Smooth muscle cell (in vitro differentiated cells): ENCODE data around the gene MRPS2. TPM values are rescaled to one million over a fixed set of nuclear protein-coding genes. Genes with fewer than 3 reads are reported as not detected.

Experiments used
- DNase-seq: peaks from one replicate; lab custom pipeline; 2025; ENCODE audit not compliant: unreplicated experiment; lab: John Stamatoyannopoulos, UW
- H2AFZ ChIP-seq: fragments of 200-600 bp; sonication (generic); 2 replicates; pipeline ENCODE4 v1.6.0; 2016; ENCODE audit warnings: antibody characterized with exemption, low read depth, mild to moderate bottlenecking
- H3F3A ChIP-seq: fragments of 200-600 bp; sonication (generic); 2 replicates; pipeline ENCODE4 v1.6.0; 2017; ENCODE audit warnings: antibody characterized with exemption, low read depth
- H3K27ac ChIP-seq: fragments of 200-600 bp; sonication (generic); 2 replicates; pipeline ENCODE4 v1.5.1; 2016; ENCODE audit warnings: low read depth, mild to moderate bottlenecking
- H3K27me3 ChIP-seq: fragments of 200-600 bp; sonication (generic); 2 replicates; pipeline ENCODE4 v1.6.1; 2016; ENCODE audit warnings: low read depth, mild to moderate bottlenecking
- H3K36me3 ChIP-seq: fragments of 200-600 bp; sonication (generic); 2 replicates; pipeline ENCODE4 v1.5.1; 2016; ENCODE audit warnings: low read depth
- H3K4me1 ChIP-seq: fragments of 200-600 bp; sonication (generic); 2 replicates; pipeline ENCODE4 v1.5.1; 2016; ENCODE audit warnings: low read depth
- H3K4me2 ChIP-seq: fragments of 200-600 bp; sonication (generic); 2 replicates; pipeline ENCODE4 v1.6.0; 2016; ENCODE audit warnings: mild to moderate bottlenecking
- H3K4me3 ChIP-seq: fragments of 200-600 bp; sonication (generic); 2 replicates; pipeline ENCODE4 v1.5.1; 2016; ENCODE audit warnings: mild to moderate bottlenecking
- H3K79me2 ChIP-seq: fragments of 200-600 bp; sonication (generic); 2 replicates; pipeline ENCODE4 v1.6.0; 2016; ENCODE audit warnings: low read depth, mild to moderate bottlenecking
- H3K9ac ChIP-seq: fragments of 200-600 bp; sonication (generic); 2 replicates; pipeline ENCODE4 v1.6.0; 2016; ENCODE audit warnings: low read depth
- H3K9me3 ChIP-seq: fragments of 200-600 bp; sonication (generic); replicated peaks from 2 replicates; pipeline ENCODE4 v1.5.1; 2016; ENCODE audit warnings: low read depth
- H4K20me1 ChIP-seq: fragments of 200-600 bp; sonication (generic); 2 replicates; pipeline ENCODE4 v1.6.0; 2016; ENCODE audit warnings: low read depth
- CTCF ChIP-seq: fragments of 200-600 bp; sonication (generic); IDR thresholded peaks from 2 replicates; pipeline ENCODE4 v1.5.1; 2017; ENCODE audit warnings: borderline replicate concordance, mild to moderate bottlenecking, antibody characterized with exemption; ENCODE audit not compliant: insufficient read depth, poor library complexity, severe bottlenecking
- WGBS: methylation state at CpG from one replicate; pipeline ENCODE4 v1.1.7; 2016; ENCODE audit warnings: low lambda C conversion rate; 5-methylcytosine and 5-hydroxymethylcytosine counted together
- polyA plus RNA-seq: library from polyadenylated mRNA; unstranded; fragments of >200 nt; fragmentation: Nextera tagmentation; extraction: Ambion mirVana; gene quantifications from 2 replicates; pipeline ENCODE4 v1.2.1, GENCODE V29; 2016
- total RNA-seq: library from RNA; depleted of rRNA; stranded (reverse); fragments of >200 nt; gene quantifications from 2 replicates; pipeline ENCODE4 v1.2.3, GENCODE V29; 2014

The MRPS2 gene
- total and polyA plus RNA-seq, 2 experiments from 2014 or later, result 30.7 to 49.0 TPM

DNA sequence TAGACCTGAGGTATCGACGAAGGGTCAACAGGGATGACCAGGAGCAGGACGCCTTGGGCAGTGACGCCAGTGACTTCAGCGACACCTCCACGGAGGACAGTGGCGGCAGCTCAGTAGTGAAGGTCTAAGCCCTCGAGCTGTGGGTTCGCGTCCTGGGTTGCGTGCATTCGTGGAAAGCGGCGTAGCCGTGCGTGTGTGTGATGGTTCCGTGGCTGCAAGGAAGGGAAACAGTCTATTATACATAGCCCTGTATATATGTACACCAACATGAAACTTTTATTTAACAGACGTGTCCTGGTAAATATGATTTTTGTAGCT lies 12.5 kb upstream of the MRPS2 start:
- H4K20me1 ChIP-seq, result no peaks in the 10 kb centered on the region
- H2AFZ ChIP-seq, result no peak overlapping the region
- DNase-seq, result no peak
- H3K4me2 ChIP-seq, result no peak overlapping the region
- H3F3A ChIP-seq, result no peaks in the 10 kb centered on the region
- no peaks in the 10 kb centered on the region for H3K9me3 ChIP-seq
- no peaks in the 10 kb centered on the region for H3K4me1 ChIP-seq
- no peaks in the 10 kb centered on the region for H3K79me2 ChIP-seq
- WGBS, result 94% methylated on average over 18 of the region's 18 CpGs
- no peak overlapping the region for H3K9ac ChIP-seq
- H3K36me3 ChIP-seq, result no peaks in the 10 kb centered on the region
- no peak overlapping the region for H3K27ac ChIP-seq
- H3K4me3 ChIP-seq, result no peak overlapping the region
- TF ChIP-seq CTCF, result no peak
- no peaks in the 10 kb centered on the region for H3K27me3 ChIP-seq

GRCh38 chr9:135488527-135488926 lies 12.0 kb upstream of the MRPS2 start:
- Histone ChIP-seq H2AFZ (no peak overlapping the region), H4K20me1 (no peaks in the 10 kb centered on the region), H3K27ac (no peak overlapping the region), H3K27me3 (no peaks in the 10 kb centered on the region), H3K9me3 (no peaks in the 10 kb centered on the region), H3K79me2 (no peaks in the 10 kb centered on the region), H3K4me2 (no peak overlapping the region), H3K4me3 (no peak overlapping the region), H3F3A (no peaks in the 10 kb centered on the region), H3K9ac (no peak overlapping the region), H3K4me1 (no peaks in the 10 kb centered on the region), H3K36me3 (no peaks in the 10 kb centered on the region)
- 93% methylated on average over 17 of the region's 17 CpGs for WGBS
- no peak for DNase-seq
- no peak for TF ChIP-seq CTCF

DNA sequence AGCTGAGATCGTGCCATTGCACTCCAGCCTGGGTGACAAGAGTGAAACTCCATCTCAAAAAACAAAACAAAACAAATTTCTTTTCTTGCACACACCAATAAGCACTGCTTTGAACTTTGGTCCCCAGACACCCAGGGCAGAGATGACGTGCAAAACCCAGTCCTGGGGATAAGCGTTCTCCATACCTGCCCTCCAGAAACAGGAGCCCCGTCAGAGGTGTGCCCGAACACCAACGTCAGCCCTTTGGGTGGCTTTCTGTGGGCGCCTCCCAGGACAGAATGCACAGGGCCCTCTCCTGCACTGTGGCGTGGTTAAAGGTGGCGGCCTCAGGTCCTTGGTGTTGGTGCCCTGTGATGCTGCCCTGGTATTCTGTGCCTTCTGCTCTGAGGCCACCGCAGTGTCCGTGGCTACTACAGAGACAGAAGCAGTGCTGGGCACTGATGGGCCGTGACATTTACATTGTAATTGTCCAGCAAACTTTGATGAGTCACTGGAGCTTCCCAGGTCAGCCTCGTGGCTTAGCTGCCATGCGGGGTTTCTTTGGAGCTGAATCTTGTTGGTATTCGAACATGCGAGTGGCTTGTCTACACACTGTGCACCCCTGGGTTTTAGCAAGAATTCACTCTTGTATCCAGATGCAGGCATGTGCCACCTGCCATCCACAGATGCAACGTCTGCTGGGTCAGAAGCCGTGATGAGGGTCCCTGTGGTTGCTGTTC lies 11.1 kb upstream of the MRPS2 start:
- WGBS, result 90% methylated on average over 18 of the region's 18 CpGs

More for the DNA sequence above, 11.1 kb upstream of the MRPS2 start:
- no peak overlapping the region for H3K27ac ChIP-seq
- no peaks in the 10 kb centered on the region for H3K4me1 ChIP-seq
- H3K4me2 ChIP-seq, result no peak overlapping the region
- no peak for DNase-seq
- H3K27me3 ChIP-seq, result no peaks in the 10 kb centered on the region
- no peaks in the 10 kb centered on the region for H4K20me1 ChIP-seq
- no peaks in the 10 kb centered on the region for H3K36me3 ChIP-seq
- TF ChIP-seq CTCF, result no peak
- H3K4me3 ChIP-seq, result no peak overlapping the region
- H3F3A ChIP-seq, result no peaks in the 10 kb centered on the region
- no peak overlapping the region for H3K9ac ChIP-seq
- H3K79me2 ChIP-seq, result no peaks in the 10 kb centered on the region
- H2AFZ ChIP-seq, result no peak overlapping the region
- H3K9me3 ChIP-seq, result no peaks in the 10 kb centered on the region
